GM19328 (cell line): ENCODE data around the gene CACNA1C.

Experiments used
- ATAC-seq: cut with Tn5 transposase; IDR thresholded peaks from one replicate; pipeline ENCODE4 v1.9.1; 2021; ENCODE audit warnings: mild to moderate bottlenecking, moderate library complexity; ENCODE audit not compliant: unreplicated experiment

Gene CACNA1C

GRCh38 chr12:2052826-2053678 lies at the start of gene CACNA1C:
CACNA1C (plus strand) TSS chr12:2052987; CDS start chr12:2053563, 576 bp downstream.
- ATAC-seq = no peak

GRCh38 chr12:2003676-2004112 lies 49.1 kb upstream of the CACNA1C start:
- no peak for ATAC-seq

GRCh38 chr12:2004113-2004929 lies 48.5 kb upstream of the CACNA1C start, which contains the start of gene DCP1B:
DCP1B (minus strand) TSS chr12:2004457; CDS start chr12:2004431, 26 bp downstream.
- peak; percentile 95 for ATAC-seq

GRCh38 chr12:2008677-2009076 lies 44.1 kb upstream of the CACNA1C start:
- no peak for ATAC-seq

- no peak for ATAC-seq
These were observed 43.2 kb upstream of the CACNA1C start for GRCh38 chr12:2009623-2010022.

GRCh38 chr12:2011643-2012607 lies 40.9 kb upstream of the CACNA1C start:
- ATAC-seq = no peak

GRCh38 chr12:2013086-2013485 lies 39.7 kb upstream of the CACNA1C start:
- no peak for ATAC-seq

- no peak for ATAC-seq
These were observed 39.1 kb upstream of the CACNA1C start for GRCh38 chr12:2013527-2014223.

- no peak for ATAC-seq
These were observed 38.6 kb upstream of the CACNA1C start for GRCh38 chr12:2014231-2014630.

- ATAC-seq = no peak
These were observed 35.8 kb upstream of the CACNA1C start for GRCh38 chr12:2016862-2017545.

- no peak for ATAC-seq
These were observed 35.0 kb upstream of the CACNA1C start for GRCh38 chr12:2017546-2018337.

GRCh38 chr12:2018391-2018790 lies 34.4 kb upstream of the CACNA1C start:
- ATAC-seq = no peak

- ATAC-seq = no peak
These were observed 33.7 kb upstream of the CACNA1C start for GRCh38 chr12:2019126-2019525.

GRCh38 chr12:2020511-2020910 lies 32.3 kb upstream of the CACNA1C start:
- no peak for ATAC-seq

GRCh38 chr12:2023365-2023764 lies 29.4 kb upstream of the CACNA1C start:
- no peak for ATAC-seq

GRCh38 chr12:2027351-2027750 lies 25.4 kb upstream of the CACNA1C start:
- ATAC-seq = no peak

GRCh38 chr12:2029851-2030250 lies 22.9 kb upstream of the CACNA1C start:
- no peak for ATAC-seq

GRCh38 chr12:2032506-2032905 lies 20.3 kb upstream of the CACNA1C start:
- no peak for ATAC-seq
